ENCODE data around the gene TMEM238L.

TMEM238L gene

DNA sequence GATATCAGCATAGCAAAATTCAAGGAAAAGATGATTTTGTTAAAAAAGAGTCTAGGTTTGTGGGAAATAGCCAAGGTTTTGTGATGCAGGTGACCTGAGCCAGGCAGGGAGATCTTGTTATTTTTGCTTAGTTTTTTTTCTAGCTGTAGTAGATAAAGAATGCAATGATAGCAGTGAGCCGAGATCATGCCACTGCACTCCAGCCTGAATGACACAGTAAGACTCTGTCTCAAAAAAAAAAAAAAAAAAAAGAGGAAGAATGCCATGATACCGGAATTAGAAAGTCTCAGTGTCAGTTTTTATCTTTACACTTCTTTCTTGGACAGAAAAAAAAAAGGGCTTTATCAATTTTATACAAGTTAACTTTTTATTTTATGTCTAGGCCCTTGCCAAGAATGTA is 27.5 kb downstream of the TMEM238L start:
- in situ Hi-C loops (cut with HindIII; ENCODE audit: low sequenced_read_pairs) = no loop called here

DNA sequence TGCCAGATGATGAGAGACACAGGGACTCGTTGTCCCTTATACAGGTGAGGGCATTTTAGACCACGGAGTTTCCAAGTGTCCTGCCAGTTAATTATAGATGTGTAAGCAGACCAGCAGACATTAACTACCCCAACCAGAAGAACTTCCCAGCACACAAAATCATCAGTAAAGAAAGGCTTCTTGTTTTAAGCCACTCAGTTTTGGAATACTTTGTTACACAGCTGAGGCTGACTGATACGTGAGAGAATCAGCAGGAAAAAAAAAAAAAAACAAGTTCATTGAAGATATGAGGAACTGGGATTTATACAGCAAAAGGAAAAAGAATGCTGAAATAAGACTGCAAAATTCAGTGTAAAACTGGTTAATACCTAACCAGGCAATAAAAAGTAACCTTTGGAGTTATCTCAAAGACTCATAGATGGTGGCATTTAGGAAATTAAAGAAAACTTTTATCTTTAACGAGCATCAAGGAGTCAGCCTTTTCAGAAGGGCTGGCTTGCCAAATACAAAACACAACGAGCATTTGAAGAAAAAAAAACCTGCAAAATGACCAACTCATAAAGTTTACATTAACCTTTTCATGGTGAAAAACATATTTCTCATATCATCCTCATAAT is 28.1 kb downstream of the TMEM238L start:
- in situ Hi-C loops (cut with HindIII; ENCODE audit: low sequenced_read_pairs) = no loop called here

GRCh38 chr17:10775058-10775457 is 28.8 kb downstream of the TMEM238L start:
- in situ Hi-C loops (cut with HindIII; ENCODE audit: low sequenced_read_pairs) = no loop called here

DNA sequence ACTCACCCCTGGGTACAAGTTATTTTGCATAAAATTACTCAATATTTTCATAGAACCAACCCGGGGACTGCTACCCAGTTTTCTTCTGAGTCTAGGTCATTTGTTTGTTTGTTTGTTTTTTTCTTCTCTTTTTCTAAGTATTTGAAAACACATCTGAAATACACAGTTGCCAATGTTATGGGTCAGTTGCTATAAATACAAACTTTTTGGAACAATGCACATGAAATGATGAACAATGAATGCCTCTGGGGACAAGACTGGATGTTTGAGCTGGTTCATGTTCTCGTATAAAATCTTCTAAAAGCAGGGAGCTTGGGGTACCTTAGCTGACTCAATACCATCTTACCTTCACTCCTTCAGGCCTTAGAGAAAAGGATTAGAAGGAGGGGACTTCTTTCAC is 30.5 kb downstream of the TMEM238L start:
- in situ Hi-C loops (cut with HindIII; ENCODE audit: low sequenced_read_pairs) = no loop called here

DNA sequence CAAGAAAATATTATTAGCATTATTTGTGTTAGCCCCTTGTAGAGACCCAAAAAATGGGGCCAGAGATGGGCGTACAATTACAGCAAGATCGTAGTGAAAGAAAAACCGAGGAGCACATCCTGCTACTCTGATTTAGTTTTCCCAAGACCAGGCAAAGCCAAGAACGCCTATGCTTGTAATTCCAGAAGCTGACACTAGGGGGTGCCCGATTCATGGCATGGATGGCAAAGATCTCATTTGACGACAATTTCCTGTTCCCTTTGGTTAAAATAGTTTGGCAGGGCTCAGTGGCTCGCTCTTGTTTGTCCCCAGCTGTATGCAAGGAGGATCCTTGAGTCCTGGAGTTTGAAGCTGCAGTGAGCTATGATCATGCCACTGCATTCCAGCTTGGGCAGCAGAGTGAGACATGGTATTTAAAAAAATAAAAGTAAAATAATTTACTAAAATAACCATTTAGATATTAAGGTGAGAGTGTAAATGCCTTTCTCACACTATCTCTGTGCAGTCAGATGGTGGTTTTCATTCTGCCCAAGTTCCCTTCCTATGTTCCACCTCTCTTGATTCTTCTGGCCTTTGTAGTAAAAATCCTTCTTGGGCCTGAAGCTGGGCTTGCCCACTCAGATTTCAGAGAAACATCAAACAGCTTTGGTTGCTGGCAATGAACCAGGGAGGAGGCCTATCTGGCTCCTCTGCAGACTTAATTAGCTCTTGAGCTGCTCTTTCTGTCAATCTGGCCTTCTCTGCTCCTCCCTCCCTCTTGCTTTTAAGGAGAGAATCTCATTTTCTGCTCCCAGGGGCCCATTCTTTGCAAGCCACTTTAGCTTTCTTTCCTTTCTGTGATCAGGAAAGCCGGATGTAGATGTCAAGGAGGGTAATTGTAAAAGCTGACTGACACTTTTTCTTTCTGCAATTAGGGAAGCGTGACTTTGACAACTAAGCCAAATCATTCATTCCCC is 31.2 kb downstream of the TMEM238L start:
- in situ Hi-C loops (cut with HindIII; ENCODE audit: low sequenced_read_pairs) = no loop called here

DNA sequence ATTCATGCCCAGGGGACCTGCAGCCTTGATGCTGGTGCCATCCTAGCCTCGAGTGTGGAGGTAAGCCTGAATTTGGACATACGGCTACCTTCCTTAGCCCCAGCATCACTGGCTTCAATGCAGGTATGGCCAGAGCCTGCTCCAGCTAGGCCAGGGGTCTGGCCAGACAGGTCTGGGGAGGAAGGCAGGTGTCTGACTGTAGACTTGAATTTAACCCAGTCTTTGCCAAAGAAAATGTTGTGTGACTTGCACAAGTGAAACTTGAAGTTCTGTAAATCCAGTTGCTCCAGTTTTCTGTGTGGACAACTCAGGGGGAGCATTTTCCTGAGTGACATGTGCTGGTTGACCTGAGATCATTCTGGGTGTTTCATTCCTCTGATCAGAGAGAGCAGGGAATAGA is 32.8 kb downstream of the TMEM238L start:
- in situ Hi-C loops (cut with HindIII; ENCODE audit: low sequenced_read_pairs) = no loop called here

DNA sequence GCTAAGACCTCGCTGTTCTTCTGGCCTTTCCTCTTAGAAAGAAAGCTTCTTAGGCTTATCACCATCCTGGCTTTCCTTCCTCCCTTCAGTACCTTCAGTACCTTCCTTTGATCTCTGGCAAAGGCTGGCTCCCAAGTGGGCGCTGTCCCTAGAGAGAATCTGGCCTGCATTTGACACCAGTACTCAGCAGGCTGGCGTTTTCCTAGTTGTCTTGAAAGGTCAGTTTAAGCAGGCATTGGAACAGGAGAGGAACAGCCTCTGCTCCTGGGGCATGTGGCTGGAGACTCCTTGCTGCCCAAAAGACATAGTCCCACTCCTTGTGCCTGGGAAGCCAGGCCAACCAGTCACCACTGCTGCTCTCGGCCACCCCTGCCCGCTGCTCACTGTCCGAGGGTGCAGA is 34.1 kb downstream of the TMEM238L start:
- in situ Hi-C loops (cut with HindIII; ENCODE audit: low sequenced_read_pairs) = no loop called here

GRCh38 chr17:10768750-10769251 is 35.1 kb downstream of the TMEM238L start:
- in situ Hi-C loops (cut with HindIII; ENCODE audit: low sequenced_read_pairs) = no loop called here

- in situ Hi-C loops (cut with HindIII; ENCODE audit: low sequenced_read_pairs) = no loop called here
Observed at GRCh38 chr17:10767232-10767631, 36.7 kb downstream of the TMEM238L start.

DNA sequence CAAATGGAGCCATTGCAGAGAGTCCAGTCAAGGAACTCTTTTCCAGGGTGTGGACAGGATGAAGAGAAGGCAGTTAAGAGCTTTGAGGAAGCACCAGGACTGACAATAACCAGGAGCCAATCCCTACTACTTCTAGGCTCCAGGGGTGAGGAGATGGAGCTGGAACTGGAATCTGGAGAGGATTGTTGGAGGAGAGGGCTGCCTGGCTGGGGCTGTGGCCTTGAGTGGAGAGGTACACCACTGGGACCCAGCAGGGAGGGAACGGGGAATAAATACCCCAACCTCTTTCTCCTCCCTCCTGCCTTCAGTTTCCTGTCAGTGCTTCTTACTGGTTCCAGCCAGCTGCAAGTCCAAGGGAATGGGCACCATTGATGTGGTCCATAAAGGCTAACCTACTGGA is 41.9 kb downstream of the TMEM238L start:
- in situ Hi-C loops (cut with HindIII; ENCODE audit: low sequenced_read_pairs) = no loop called here

GRCh38 chr17:10761281-10761680 is 42.6 kb downstream of the TMEM238L start:
- in situ Hi-C loops (cut with HindIII; ENCODE audit: low sequenced_read_pairs) = no loop called here

- in situ Hi-C loops (cut with HindIII; ENCODE audit: low sequenced_read_pairs) = no loop called here
Observed at GRCh38 chr17:10758062-10758461, 45.8 kb downstream of the TMEM238L start.

GRCh38 chr17:10757647-10758046 is 46.3 kb downstream of the TMEM238L start:
- in situ Hi-C loops (cut with HindIII; ENCODE audit: low sequenced_read_pairs) = no loop called here

DNA sequence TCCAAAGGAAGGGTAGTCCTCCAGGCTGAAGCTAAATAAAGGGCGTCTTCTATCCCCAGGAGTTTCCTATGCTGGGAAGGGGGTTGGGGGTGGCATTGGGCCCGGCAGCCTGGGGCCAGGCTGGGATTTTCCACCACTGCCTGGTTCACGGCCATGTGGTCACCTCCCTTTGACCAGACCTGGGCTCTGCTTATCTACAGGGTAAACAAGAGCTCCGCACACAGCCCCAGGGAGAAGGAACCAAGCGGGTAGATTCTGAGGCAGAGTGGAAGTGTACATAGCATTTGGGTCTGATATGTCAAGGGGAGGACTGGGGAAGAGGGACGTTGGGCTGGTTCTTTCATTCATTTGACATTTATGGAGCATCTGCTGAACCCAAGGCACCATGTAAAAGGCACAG is 46.8 kb downstream of the TMEM238L start:
- in situ Hi-C loops (cut with HindIII; ENCODE audit: low sequenced_read_pairs) = no loop called here

GRCh38 chr17:10756619-10757018 is 47.3 kb downstream of the TMEM238L start:
- in situ Hi-C loops (cut with HindIII; ENCODE audit: low sequenced_read_pairs) = no loop called here

DNA sequence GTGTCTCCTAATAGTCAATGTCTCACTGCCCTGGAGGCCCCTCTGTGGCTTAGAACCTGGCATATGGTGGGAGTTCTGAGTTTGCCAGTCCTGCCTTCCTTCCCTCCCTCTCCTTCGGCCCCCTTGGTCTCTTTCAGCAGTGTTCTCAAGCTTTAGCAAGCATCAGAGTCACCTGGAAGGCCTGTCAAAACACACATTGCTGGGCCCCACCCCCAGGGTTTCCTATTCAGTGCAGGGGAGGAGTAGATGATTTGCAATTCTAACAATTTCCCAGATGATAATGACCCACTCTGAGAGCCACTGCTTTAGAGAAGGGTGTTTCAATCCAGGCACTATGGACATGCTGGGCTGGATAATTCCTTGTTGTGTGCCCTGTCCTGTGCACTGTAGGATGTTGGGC is 47.7 kb downstream of the TMEM238L start:
- in situ Hi-C loops (cut with HindIII; ENCODE audit: low sequenced_read_pairs) = no loop called here

GRCh38 chr17:10755592-10756127 is 48.2 kb downstream of the TMEM238L start:
- in situ Hi-C loops (cut with HindIII; ENCODE audit: low sequenced_read_pairs) = no loop called here

- in situ Hi-C loops (cut with HindIII; ENCODE audit: low sequenced_read_pairs) = no loop called here
Observed at GRCh38 chr17:10754861-10755591, 48.9 kb downstream of the TMEM238L start.

- in situ Hi-C loops (cut with HindIII; ENCODE audit: low sequenced_read_pairs) = no loop called here
Observed at GRCh38 chr17:10754109-10754508, 49.8 kb downstream of the TMEM238L start.

DNA sequence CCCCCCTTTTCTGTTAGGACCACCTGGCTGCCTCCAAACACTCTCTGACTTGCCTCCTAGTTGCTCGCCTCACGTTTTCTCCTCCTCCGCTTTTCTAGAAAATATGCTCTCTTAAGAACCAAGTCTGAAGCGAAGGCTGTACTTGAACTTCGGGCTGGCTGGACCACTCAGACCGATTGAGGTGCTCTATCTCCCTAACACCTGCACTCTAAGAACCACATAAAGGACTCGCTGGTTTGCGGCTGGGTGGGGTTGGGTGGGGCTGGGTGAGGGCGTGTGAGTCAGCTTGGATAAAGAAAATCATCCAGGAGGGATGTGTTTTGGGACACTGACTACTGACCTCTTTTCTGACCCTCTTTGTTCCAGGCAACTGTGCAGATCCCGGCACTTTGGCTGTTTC is 51.2 kb downstream of the TMEM238L start:
- in situ Hi-C loops (cut with HindIII; ENCODE audit: low sequenced_read_pairs) = no loop called here

DNA sequence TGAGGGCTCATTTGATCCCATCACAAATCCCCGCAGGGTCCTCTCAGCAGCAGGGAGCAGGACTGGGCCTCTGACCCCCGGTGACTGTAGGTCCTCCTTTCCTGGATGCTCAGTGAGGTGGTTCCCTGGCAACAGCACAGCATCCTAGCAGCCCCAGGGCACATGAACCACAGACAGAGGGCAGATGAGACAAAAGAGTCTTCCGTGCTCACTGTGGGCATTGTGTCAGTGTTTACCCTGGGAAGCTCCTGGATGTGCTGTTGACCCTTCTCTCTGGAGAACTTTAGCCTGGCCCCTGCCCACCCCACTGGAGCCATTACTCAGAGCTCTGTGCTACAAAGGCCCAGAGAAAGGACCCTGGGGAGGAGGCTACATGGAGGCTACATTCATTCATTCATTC is 52.3 kb downstream of the TMEM238L start:
- in situ Hi-C loops (cut with HindIII; ENCODE audit: low sequenced_read_pairs) = no loop called here
